ENCODE data around the gene HMGXB4. TPM values are rescaled to one million over a fixed set of nuclear protein-coding genes. Genes with fewer than 3 reads are reported as not detected.
"Not testable (repeated sequence)": the region's sequence is repeated elsewhere in the genome, so short reads cannot be mapped to it uniquely, and the experiment has no call there.

Gene HMGXB4
- total and polyA plus RNA-seq, 4 donors = 4.0 to 9.9 (median 7.5) TPM

GRCh38 chr22:35231585-35232084 is 25.7 kb upstream of the HMGXB4 start:
- H3K27me3 ChIP-seq (ENCODE audit: control insufficient read depth in 4 of 4, insufficient read depth in 4 of 4, low read length in 3 of 4) = peaks cover 0 to 8% (median 0%) of the 10 kb centered on the region in 4 donors
- no peak overlapping the region for H3K4me3 ChIP-seq (ENCODE audit: low read depth in 1 of 3, low read length in 3 of 3)
- DNase-seq (ENCODE audit: low spot score) = peak; percentile 84
- H3K4me1 ChIP-seq (ENCODE audit: control insufficient read depth in 4 of 4, insufficient read depth in 4 of 4, low read length in 3 of 4) = no peaks in the 10 kb centered on the region
- peaks cover 0 to 2% (median 0%) of the 10 kb centered on the region in 4 donors for H3K9me3 ChIP-seq (ENCODE audit: control insufficient read depth in 4 of 4, low read length in 3 of 4)
- WGBS = 16% methylated on average over 7 of the region's 7 CpGs
- H3K27ac ChIP-seq (ENCODE audit: low read depth in 1 of 2, low read length in 2 of 2) = no peak overlapping the region
- no peak overlapping the region for H3K9ac ChIP-seq (ENCODE audit: low read depth in 1 of 2, low read length in 2 of 2)
- TF ChIP-seq HNF4A (conservative IDR thresholded peaks at IDR 0.05) (peak in 1 of 2 donors; percentile 14), JUND (IDR thresholded peaks at IDR 0.05) (no peak), RAD21 (IDR thresholded peaks at IDR 0.05) (peak; percentile 66 to 79), RXRA (IDR thresholded peaks at IDR 0.05) (no peak), CTCF (IDR thresholded peaks at IDR 0.05; ENCODE audit: low read depth, low read length, missing input control) (peak; percentile 90), EGR1 (IDR thresholded peaks at IDR 0.05; ENCODE audit: low read depth in 2 of 2) (peak; percentile 47 to 82), FOXA2 (IDR thresholded peaks at IDR 0.05) (no peak)
- H3K36me3 ChIP-seq (ENCODE audit: control insufficient read depth in 4 of 4, insufficient read depth in 3 of 4, low read depth in 1 of 4, low read length in 3 of 4) = no peaks in the 10 kb centered on the region

GRCh38 chr22:35238749-35239148 is 18.5 kb upstream of the HMGXB4 start:
- H3K27me3 ChIP-seq (ENCODE audit: control insufficient read depth in 4 of 4, insufficient read depth in 4 of 4, low read length in 3 of 4); H3K27ac ChIP-seq (ENCODE audit: low read depth in 1 of 2, low read length in 2 of 2); H3K4me1 ChIP-seq (ENCODE audit: control insufficient read depth in 4 of 4, insufficient read depth in 4 of 4, low read length in 3 of 4); H3K4me3 ChIP-seq (ENCODE audit: low read depth in 1 of 3, low read length in 3 of 3); H3K9me3 ChIP-seq (ENCODE audit: control insufficient read depth in 4 of 4, low read length in 3 of 4); H3K36me3 ChIP-seq (ENCODE audit: control insufficient read depth in 4 of 4, insufficient read depth in 3 of 4, low read depth in 1 of 4, low read length in 3 of 4); H3K9ac ChIP-seq (ENCODE audit: low read depth in 1 of 2, low read length in 2 of 2); DNase-seq (ENCODE audit: low spot score): not testable (repeated sequence)
- 94% methylated on average over 1 of the region's 1 CpG for WGBS

- H3K27me3 ChIP-seq (ENCODE audit: control insufficient read depth in 4 of 4, insufficient read depth in 4 of 4, low read length in 3 of 4); DNase-seq (ENCODE audit: low spot score); H3K27ac ChIP-seq (ENCODE audit: low read depth in 1 of 2, low read length in 2 of 2); H3K9ac ChIP-seq (ENCODE audit: low read depth in 1 of 2, low read length in 2 of 2); H3K4me1 ChIP-seq (ENCODE audit: control insufficient read depth in 4 of 4, insufficient read depth in 4 of 4, low read length in 3 of 4); H3K9me3 ChIP-seq (ENCODE audit: control insufficient read depth in 4 of 4, low read length in 3 of 4); H3K4me3 ChIP-seq (ENCODE audit: low read depth in 1 of 3, low read length in 3 of 3); H3K36me3 ChIP-seq (ENCODE audit: control insufficient read depth in 4 of 4, insufficient read depth in 3 of 4, low read depth in 1 of 4, low read length in 3 of 4): not testable (repeated sequence)
- WGBS = 89% methylated on average over 4 of the region's 4 CpGs
Observed at GRCh38 chr22:35244507-35244906, 12.8 kb upstream of the HMGXB4 start.

- WGBS = 85% methylated on average over 4 of the region's 4 CpGs
- Histone ChIP-seq H3K36me3 (ENCODE audit: control insufficient read depth in 4 of 4, insufficient read depth in 3 of 4, low read depth in 1 of 4, low read length in 3 of 4) (no peaks in the 10 kb centered on the region), H3K27ac (ENCODE audit: low read depth in 1 of 2, low read length in 2 of 2) (no peak overlapping the region), H3K4me3 (ENCODE audit: low read depth in 1 of 3, low read length in 3 of 3) (no peak overlapping the region), H3K9ac (ENCODE audit: low read depth in 1 of 2, low read length in 2 of 2) (no peak overlapping the region), H3K9me3 (ENCODE audit: control insufficient read depth in 4 of 4, low read length in 3 of 4) (no peaks in the 10 kb centered on the region), H3K4me1 (ENCODE audit: control insufficient read depth in 4 of 4, insufficient read depth in 4 of 4, low read length in 3 of 4) (no peaks in the 10 kb centered on the region), H3K27me3 (ENCODE audit: control insufficient read depth in 4 of 4, insufficient read depth in 4 of 4, low read length in 3 of 4) (no peaks in the 10 kb centered on the region)
- DNase-seq (ENCODE audit: low spot score) = no peak
- TF ChIP-seq NR2F2 (IDR thresholded peaks at IDR 0.05) (no peak), RAD21 (IDR thresholded peaks at IDR 0.05) (no peak), RXRA (IDR thresholded peaks at IDR 0.05) (no peak), EGR1 (IDR thresholded peaks at IDR 0.05; ENCODE audit: low read depth in 2 of 2) (no peak), SP1 (IDR thresholded peaks at IDR 0.05) (no peak), ATF3 (IDR thresholded peaks at IDR 0.05) (no peak), ZBTB33 (IDR thresholded peaks at IDR 0.05) (no peak), GABPA (IDR thresholded peaks at IDR 0.05 in 1 of 2, conservative IDR thresholded peaks at IDR 0.05 in 1 of 2) (no peak), FOXA2 (IDR thresholded peaks at IDR 0.05) (no peak), JUND (IDR thresholded peaks at IDR 0.05) (no peak), FOXA1 (IDR thresholded peaks at IDR 0.05) (no peak), HNF4A (conservative IDR thresholded peaks at IDR 0.05) (no peak), CTCF (IDR thresholded peaks at IDR 0.05; ENCODE audit: low read depth, low read length, missing input control) (no peak)
Observed at GRCh38 chr22:35250156-35250555, 7.1 kb upstream of the HMGXB4 start.

Data from liver (tissue), 9 donors.